ENCODE results near the gene DUSP15. TPM values are rescaled to one million over a fixed set of nuclear protein-coding genes. Genes with fewer than 3 reads are reported as not detected.

DUSP15 gene
- total RNA-seq, 1 experiment from 2014 or later: not detected

- no peak for TF ChIP-seq EZH2phosphoT487 (IDR thresholded peaks at IDR 0.05; ENCODE audit: borderline replicate concordance)
Observed at GRCh38 chr20:31831771-31832306, 38.5 kb downstream of the DUSP15 start (continued).

DNA sequence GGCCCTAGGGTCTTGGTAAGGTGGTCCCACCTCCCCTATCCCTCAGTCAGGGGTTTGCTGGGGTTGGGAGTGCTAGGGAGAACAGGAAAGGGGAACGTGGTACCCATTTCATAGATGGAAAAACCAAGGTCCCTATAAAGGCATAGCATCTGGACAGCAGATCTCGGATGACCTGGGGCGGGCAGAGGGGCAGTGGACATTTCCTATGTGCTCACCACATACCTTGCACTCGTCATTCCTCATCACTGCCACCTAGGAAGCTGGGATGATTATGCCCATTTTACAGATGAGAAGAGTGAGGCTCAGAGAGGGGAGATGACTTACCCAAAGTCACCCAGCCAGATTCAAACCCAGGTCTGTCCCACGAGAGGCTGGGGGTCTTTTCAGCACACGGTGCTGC, 39.1 kb downstream of the DUSP15 start:
- H2AFZ ChIP-seq (ENCODE audit: low read depth, low read length, poor library complexity, severe bottlenecking): no peak overlapping the region
- DNase-seq (ENCODE audit: low read depth, low spot score) (no peak), ATAC-seq (no peak)
- no peaks in the 10 kb centered on the region for H4K20me1 ChIP-seq (ENCODE audit: insufficient read depth)
- intact Hi-C loops (cut with micrococcal nuclease): no loop called here
- no peaks in the 10 kb centered on the region for H3K36me3 ChIP-seq (ENCODE audit: control insufficient read depth in 1 of 2, insufficient read depth in 2 of 2, low read length in 2 of 2)
- POLR2A ChIA-PET: no interaction called here
- RAD21 ChIA-PET (ENCODE audit: low non-redundant PET in 1 of 2, low total read pairs in 2 of 2, uncharacterized antibody in 2 of 2, unreplicated experiment in 2 of 2): no interaction called here
- H3K27ac ChIP-seq (ENCODE audit: low read depth, low read length): no peak overlapping the region
- CTCF ChIA-PET: interaction anchor here (1.7 kb wide), 1 partner anchor 22 kb away, joined by 6 read pairs; no protein-coding TSS in a partner anchor
- peaks cover 8 to 16% of the 10 kb centered on the region in 2 experiments for H3K4me1 ChIP-seq (ENCODE audit: control insufficient read depth in 1 of 2, insufficient read depth in 2 of 2, low read length in 2 of 2)
- H3K9ac ChIP-seq (ENCODE audit: low read length): no peak overlapping the region
- H3K4me2 ChIP-seq (ENCODE audit: low read length): no peak overlapping the region
- H3K9me2 ChIP-seq (ENCODE audit: insufficient read depth): no peaks in the 10 kb centered on the region
- H3K9me3 ChIP-seq (ENCODE audit: control insufficient read depth in 1 of 2, insufficient read depth in 1 of 2, low read depth in 1 of 2, low read length in 2 of 2): no peaks in the 10 kb centered on the region
- TF ChIP-seq CBX3 (IDR thresholded peaks at IDR 0.05; ENCODE audit: low read depth) (no peak), ZBTB33 (IDR thresholded peaks at IDR 0.05; ENCODE audit: extremely low read depth, insufficient replicate concordance, low read length) (no peak), SRF (IDR thresholded peaks at IDR 0.05; ENCODE audit: low read depth) (no peak), SIN3A (IDR thresholded peaks at IDR 0.05; ENCODE audit: low read depth) (no peak), REST (IDR thresholded peaks at IDR 0.05; ENCODE audit: low read depth) (no peak), FOSL1 (IDR thresholded peaks at IDR 0.05; ENCODE audit: low read depth) (no peak), RAD21 (IDR thresholded peaks at IDR 0.05; ENCODE audit: low read depth) (no peak), SP1 (IDR thresholded peaks at IDR 0.05; ENCODE audit: low read depth) (no peak), ZFX (IDR thresholded peaks at IDR 0.05) (no peak), JUND (IDR thresholded peaks at IDR 0.05) (no peak), EGR1 (IDR thresholded peaks at IDR 0.05; ENCODE audit: low read depth) (no peak)
- H3K79me2 ChIP-seq (ENCODE audit: insufficient read depth, low read length): no peaks in the 10 kb centered on the region
- no peak overlapping the region for H3K4me3 ChIP-seq (replicated peaks in 1 of 2; ENCODE audit: low read depth in 1 of 2, low read length in 2 of 2)
- BruUV-seq (replicated peaks): no TSS peak
- no peaks in the 10 kb centered on the region for H3K27me3 ChIP-seq (ENCODE audit: insufficient read depth, low read length)
